Lower leg skin (tissue), 4 donors: Measurements from ENCODE around the gene CYB5R2. TPM values are rescaled to one million over a fixed set of nuclear protein-coding genes. Genes with fewer than 3 reads are reported as not detected.

Experiments used
- DNase-seq, 2 donors: peaks; one replicate each; pipeline ENCODE4 v3.0.0-alpha.2; 2019; ENCODE audit warnings: low spot score in 2 of 2
- H3K4me3 ChIP-seq: fragments of 200-600 bp; sonication (generic); 2 replicates; pipeline ENCODE4 v1.5.1; 2017; ENCODE audit warnings: mild to moderate bottlenecking, low read depth; ENCODE audit not compliant: poor library complexity, severe bottlenecking
- CTCF ChIP-seq, 3 donors: fragments of 450-650 bp; IDR thresholded peaks; one replicate each; pipeline ENCODE4 v1.5.1; 2016; ENCODE audit warnings: antibody characterized with exemption in 3 of 3, mild to moderate bottlenecking in 3 of 3, moderate library complexity in 2 of 3
- POLR2A ChIP-seq, 2 donors: fragments of 450-650 bp; IDR thresholded peaks; one replicate each; pipeline ENCODE4 v1.6.1; 2016 to 2017; ENCODE audit warnings: antibody characterized with exemption in 2 of 2, mild to moderate bottlenecking in 1 of 2, moderate library complexity in 1 of 2
- WGBS, 2 donors: methylation state at CpG; one replicate each; pipeline ENCODE4 v1.1.5; 2018; 5-methylcytosine and 5-hydroxymethylcytosine counted together
- intact Hi-C: fragments of 100-400 bp; cut with DNase I; formaldehyde crosslinking; loops from one replicate; pipeline ENCODE4 v1.15.0; 2023; ENCODE audit warnings: low total_unique reads
- total RNA-seq, 4 donors: library from RNA; depleted of rRNA; stranded (reverse); fragments of >200 nt; gene quantifications; one replicate each; pipeline ENCODE4 v1.1.0, GENCODE V29; 2016

Gene CYB5R2
- total RNA-seq, 4 donors from 2014 or later, result 37.2 to 90.0 (median 40.5) TPM

GRCh38 chr11:7635137-7635536 lies 38.2 kb downstream of the CYB5R2 start:
- DNase-seq, result no peak
- intact Hi-C loops, result no loop called here
- 78 to 91% methylated on average over 4 of the region's 4 CpGs for WGBS, 2 donors

GRCh38 chr11:7632211-7632610 lies 41.1 kb downstream of the CYB5R2 start:
- intact Hi-C loops, result no loop called here

More at GRCh38 chr11:7635137-7635536, 38.2 kb downstream of the CYB5R2 start:
- H3K4me3 ChIP-seq, result no peak overlapping the region
- TF ChIP-seq POLR2A (IDR thresholded peaks at IDR 0.05) (no peak), CTCF (IDR thresholded peaks at IDR 0.05) (no peak)

GRCh38 chr11:7630002-7630401 lies 43.3 kb downstream of the CYB5R2 start:
- TF ChIP-seq POLR2A (IDR thresholded peaks at IDR 0.05), result no peak
- intact Hi-C loops, result no loop called here
- WGBS, 2 donors, result 91 to 93% methylated on average over 2 of the region's 2 CpGs
- no peak for DNase-seq
- no peak overlapping the region for H3K4me3 ChIP-seq

More at GRCh38 chr11:7632211-7632610, 41.1 kb downstream of the CYB5R2 start:
- no peak for TF ChIP-seq CTCF (IDR thresholded peaks at IDR 0.05)
- no peak for TF ChIP-seq POLR2A (IDR thresholded peaks at IDR 0.05)
- WGBS, 2 donors, result 51 to 83% methylated on average over 2 of the region's 2 CpGs
- DNase-seq, result no peak
- no peak overlapping the region for H3K4me3 ChIP-seq

- intact Hi-C loops, result no loop called here
- H3K4me3 ChIP-seq, result no peak overlapping the region
- 83 to 93% methylated on average over 3 of the region's 3 CpGs for WGBS, 2 donors
- no peak for DNase-seq
- TF ChIP-seq CTCF (IDR thresholded peaks at IDR 0.05) (no peak), POLR2A (IDR thresholded peaks at IDR 0.05) (no peak)
These were observed 44.6 kb downstream of the CYB5R2 start for GRCh38 chr11:7628660-7629059.

- intact Hi-C loops, result no loop called here
- 86 to 92% methylated on average over 2 of the region's 2 CpGs for WGBS, 2 donors
- no peak for DNase-seq
- TF ChIP-seq CTCF (IDR thresholded peaks at IDR 0.05) (no peak), POLR2A (IDR thresholded peaks at IDR 0.05) (no peak)
- no peak overlapping the region for H3K4me3 ChIP-seq
These were observed 50.6 kb downstream of the CYB5R2 start for GRCh38 chr11:7622721-7623120.

GRCh38 chr11:7621554-7621953 lies 51.7 kb downstream of the CYB5R2 start:
- DNase-seq, result no peak
- WGBS, 2 donors, result 22 to 30% methylated on average over 1 of the region's 1 CpG
- TF ChIP-seq CTCF (IDR thresholded peaks at IDR 0.05) (no peak), POLR2A (IDR thresholded peaks at IDR 0.05) (no peak)
- H3K4me3 ChIP-seq, result no peak overlapping the region
- intact Hi-C loops, result no loop called here
